ENCODE results near the gene GAS2L3.

The GAS2L3 gene

GRCh38 chr12:100539202-100539601, 34.3 kb upstream of the GAS2L3 start:
- ChIA-PET POLR2A (no interaction called here), CTCF (interaction anchor here (1.4 kb wide), 1 partner anchor 191 kb away, joined by 4 read pairs; no protein-coding TSS in a partner anchor)
- DNase-seq (ENCODE audit: extremely low spot score), result peak; percentile 13
- TF ChIP-seq, protein P1, sequence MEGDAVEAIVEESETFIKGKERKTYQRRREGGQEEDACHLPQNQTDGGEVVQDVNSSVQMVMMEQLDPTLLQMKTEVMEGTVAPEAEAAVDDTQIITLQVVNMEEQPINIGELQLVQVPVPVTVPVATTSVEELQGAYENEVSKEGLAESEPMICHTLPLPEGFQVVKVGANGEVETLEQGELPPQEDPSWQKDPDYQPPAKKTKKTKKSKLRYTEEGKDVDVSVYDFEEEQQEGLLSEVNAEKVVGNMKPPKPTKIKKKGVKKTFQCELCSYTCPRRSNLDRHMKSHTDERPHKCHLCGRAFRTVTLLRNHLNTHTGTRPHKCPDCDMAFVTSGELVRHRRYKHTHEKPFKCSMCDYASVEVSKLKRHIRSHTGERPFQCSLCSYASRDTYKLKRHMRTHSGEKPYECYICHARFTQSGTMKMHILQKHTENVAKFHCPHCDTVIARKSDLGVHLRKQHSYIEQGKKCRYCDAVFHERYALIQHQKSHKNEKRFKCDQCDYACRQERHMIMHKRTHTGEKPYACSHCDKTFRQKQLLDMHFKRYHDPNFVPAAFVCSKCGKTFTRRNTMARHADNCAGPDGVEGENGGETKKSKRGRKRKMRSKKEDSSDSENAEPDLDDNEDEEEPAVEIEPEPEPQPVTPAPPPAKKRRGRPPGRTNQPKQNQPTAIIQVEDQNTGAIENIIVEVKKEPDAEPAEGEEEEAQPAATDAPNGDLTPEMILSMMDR (IDR thresholded peaks at IDR 0.05; ENCODE audit: control extremely low read depth, extremely low read depth, low read depth, missing control alignments), result no peak

- TF ChIP-seq, protein P1 (IDR thresholded peaks at IDR 0.05; ENCODE audit: control extremely low read depth, extremely low read depth, low read depth, missing control alignments), result no peak
- DNase-seq (ENCODE audit: extremely low spot score), result no peak
- POLR2A ChIA-PET, result no interaction called here
- CTCF ChIA-PET, result interaction anchor here (1.0 kb wide), 1 partner anchor 16 kb away, joined by 3 read pairs; no protein-coding TSS in a partner anchor
Observed at GRCh38 chr12:100544165-100544564, 29.3 kb upstream of the GAS2L3 start.

DNA sequence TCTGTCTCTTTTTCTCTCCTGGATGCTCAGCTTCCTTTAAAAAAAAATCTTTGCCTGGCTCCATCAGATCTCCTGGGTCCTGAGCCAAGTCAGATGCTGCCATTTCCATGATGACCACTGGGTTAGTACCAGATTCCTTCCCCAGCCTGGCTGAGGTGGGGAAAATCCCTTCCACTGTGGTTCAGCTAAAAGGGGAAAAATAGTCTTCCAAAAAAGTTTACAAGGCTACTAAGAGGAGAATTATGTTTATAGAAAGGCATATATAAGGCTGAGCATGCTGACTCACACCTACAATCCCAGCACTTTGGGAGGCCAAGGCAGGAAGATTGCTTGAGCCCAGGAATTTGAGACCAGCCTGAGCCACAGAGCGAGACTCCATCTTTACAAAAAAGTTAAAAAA, 28.4 kb upstream of the GAS2L3 start:
- ChIA-PET CTCF (interaction anchor here (1.0 kb wide), 1 partner anchor 17 kb away, joined by 3 read pairs; no protein-coding TSS in a partner anchor), POLR2A (no interaction called here)
- TF ChIP-seq, protein P1 (IDR thresholded peaks at IDR 0.05; ENCODE audit: control extremely low read depth, extremely low read depth, low read depth, missing control alignments), result no peak

DNA sequence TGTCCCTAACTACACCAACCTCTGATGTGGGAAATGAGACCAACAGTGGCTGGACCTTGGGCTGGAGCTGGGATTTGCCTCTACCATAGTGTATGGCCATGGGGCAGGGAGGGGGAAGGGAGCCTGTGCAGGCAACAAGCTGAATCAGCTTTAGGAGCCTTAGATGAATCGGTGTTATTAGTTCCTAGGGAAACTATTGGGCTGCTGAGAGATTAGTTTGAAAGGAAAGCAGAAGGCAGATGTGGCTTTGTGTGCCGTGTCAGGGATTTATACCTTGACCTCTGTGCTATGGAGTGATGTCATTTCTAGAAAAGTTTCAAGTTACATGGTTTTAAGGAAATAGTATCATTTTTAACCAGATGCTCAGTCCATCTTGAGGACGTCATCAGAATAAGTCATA, 19.5 kb upstream of the GAS2L3 start:
- no peak for DNase-seq (ENCODE audit: extremely low spot score)
- TF ChIP-seq, protein P1 (IDR thresholded peaks at IDR 0.05; ENCODE audit: control extremely low read depth, extremely low read depth, low read depth, missing control alignments), result no peak
- CTCF ChIA-PET, result interaction anchor here (0.6 to 4.0 kb wide), 12 partner anchors 11 to 327 kb away, joined by 3 to 29 read pairs (median 3); no protein-coding TSS in a partner anchor
- POLR2A ChIA-PET, result no interaction called here

More for the DNA sequence above, 28.4 kb upstream of the GAS2L3 start:
- no peak for DNase-seq (ENCODE audit: extremely low spot score)

GRCh38 chr12:100554608-100555077, 18.8 kb upstream of the GAS2L3 start:
- ChIA-PET CTCF (interaction anchor here (0.7 to 4.0 kb wide), 10 partner anchors 13 to 492 kb away, joined by 3 to 29 read pairs (median 4); no protein-coding TSS in a partner anchor), POLR2A (no interaction called here)
- DNase-seq (ENCODE audit: extremely low spot score), result no peak
- TF ChIP-seq, protein P1 (IDR thresholded peaks at IDR 0.05; ENCODE audit: control extremely low read depth, extremely low read depth, low read depth, missing control alignments), result peak; percentile 49

DNA sequence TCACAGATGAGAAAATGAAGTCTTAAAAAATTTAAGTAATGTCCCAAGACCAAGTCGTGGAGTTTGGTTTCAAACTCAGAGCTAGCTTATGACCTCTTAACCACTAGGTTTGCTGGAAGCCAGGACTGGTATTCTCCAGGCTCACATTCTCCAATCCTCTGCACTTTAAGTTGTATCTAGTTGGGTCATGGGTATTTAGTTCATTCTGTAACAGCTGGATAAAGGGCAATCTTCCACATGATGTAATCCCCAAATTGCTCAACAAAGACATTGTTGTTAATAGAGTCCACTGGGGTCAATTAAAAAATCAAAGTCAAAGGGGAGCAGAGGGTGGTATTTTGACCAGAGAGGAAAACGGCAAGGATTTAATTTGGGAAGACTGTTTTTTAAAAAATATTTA, 17.8 kb upstream of the GAS2L3 start:
- POLR2A ChIA-PET, result no interaction called here

More for the DNA sequence above, 17.8 kb upstream of the GAS2L3 start:
- no peak for DNase-seq (ENCODE audit: extremely low spot score)
- TF ChIP-seq, protein P1 (IDR thresholded peaks at IDR 0.05; ENCODE audit: control extremely low read depth, extremely low read depth, low read depth, missing control alignments), result no peak
- CTCF ChIA-PET, result interaction anchor here (1.0 to 4.0 kb wide), 8 partner anchors 11 to 493 kb away, joined by 3 to 29 read pairs (median 4); no protein-coding TSS in a partner anchor
